ENCODE data around the gene COL11A1. TPM values are rescaled to one million over a fixed set of nuclear protein-coding genes. Genes with fewer than 3 reads are reported as not detected.

Gene COL11A1
- total and polyA plus RNA-seq, 2 donors (not counting 3 experiments of a cell fraction or from before 2014, with no cell fraction given), result not detected

DNA sequence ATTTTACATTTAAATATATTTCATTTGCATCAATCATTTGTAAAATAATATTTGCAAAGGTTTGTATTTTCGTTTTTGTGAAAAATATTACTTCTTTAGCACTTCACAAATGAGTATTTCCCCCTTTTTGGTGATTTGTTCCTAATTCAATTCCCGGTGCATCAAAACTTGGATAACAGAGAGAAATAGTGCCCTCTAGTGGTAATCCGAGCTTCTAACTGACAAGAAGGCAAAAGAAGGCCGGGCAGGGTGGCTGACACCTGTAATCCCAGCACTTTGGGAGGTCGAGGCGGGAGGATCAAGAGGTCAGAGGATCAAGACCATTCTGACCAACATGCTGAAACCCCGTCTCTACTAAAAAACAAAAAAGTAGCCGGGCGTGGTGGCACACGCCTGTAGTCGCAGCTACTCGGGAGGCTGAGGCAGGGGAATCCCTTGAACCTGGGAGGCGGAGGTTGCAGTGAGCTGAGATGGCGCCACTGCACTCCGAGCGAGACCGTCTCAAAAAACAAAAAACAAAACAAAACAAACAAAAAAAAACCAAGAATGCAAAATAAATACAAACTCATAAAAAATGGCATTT is 137.7 kb downstream of the COL11A1 start:
- H3K36me3 ChIP-seq (ENCODE audit: control insufficient read depth in 2 of 2, extremely low read depth in 1 of 2, insufficient read depth in 2 of 2, low read length in 2 of 2), result no peaks in the 10 kb centered on the region
- no peak overlapping the region for H3K4me2 ChIP-seq (ENCODE audit: insufficient read depth, low read length)
- DNase-seq (ENCODE audit: low read depth, low spot score) (peak; percentile 42), FAIRE-seq (peak; percentile 68)
- no peaks in the 10 kb centered on the region for H3K9me1 ChIP-seq (replicated peaks; ENCODE audit: control insufficient read depth, extremely low read depth, insufficient read depth, low read length)
- BruUV-seq (replicated peaks), result no TSS peak
- H4K20me1 ChIP-seq (replicated peaks; ENCODE audit: control insufficient read depth, extremely low read depth, insufficient read depth, low read length), result no peaks in the 10 kb centered on the region
- intact Hi-C loops (cut with micrococcal nuclease), result loop anchor here (1.0 to 5.0 kb wide), 3 partner anchors 1203 to 1450 kb away; no protein-coding TSS in a partner anchor
- TF ChIP-seq FOS (IDR thresholded peaks at IDR 0.05; ENCODE audit: borderline replicate concordance, insufficient read depth, low read length) (no peak), MYC (IDR thresholded peaks at IDR 0.05; ENCODE audit: low read depth, low read length) (no peak), POLR2AphosphoS5 (IDR thresholded peaks at IDR 0.05; ENCODE audit: insufficient read depth, low read depth, low read length) (no peak), GATA2 (IDR thresholded peaks at IDR 0.05; ENCODE audit: insufficient read depth, insufficient read length, low read depth, low read length) (no peak), POLR2A (IDR thresholded peaks at IDR 0.05; ENCODE audit: low read depth, low read length) (no peak)
- TF ChIP-seq, protein P1, sequence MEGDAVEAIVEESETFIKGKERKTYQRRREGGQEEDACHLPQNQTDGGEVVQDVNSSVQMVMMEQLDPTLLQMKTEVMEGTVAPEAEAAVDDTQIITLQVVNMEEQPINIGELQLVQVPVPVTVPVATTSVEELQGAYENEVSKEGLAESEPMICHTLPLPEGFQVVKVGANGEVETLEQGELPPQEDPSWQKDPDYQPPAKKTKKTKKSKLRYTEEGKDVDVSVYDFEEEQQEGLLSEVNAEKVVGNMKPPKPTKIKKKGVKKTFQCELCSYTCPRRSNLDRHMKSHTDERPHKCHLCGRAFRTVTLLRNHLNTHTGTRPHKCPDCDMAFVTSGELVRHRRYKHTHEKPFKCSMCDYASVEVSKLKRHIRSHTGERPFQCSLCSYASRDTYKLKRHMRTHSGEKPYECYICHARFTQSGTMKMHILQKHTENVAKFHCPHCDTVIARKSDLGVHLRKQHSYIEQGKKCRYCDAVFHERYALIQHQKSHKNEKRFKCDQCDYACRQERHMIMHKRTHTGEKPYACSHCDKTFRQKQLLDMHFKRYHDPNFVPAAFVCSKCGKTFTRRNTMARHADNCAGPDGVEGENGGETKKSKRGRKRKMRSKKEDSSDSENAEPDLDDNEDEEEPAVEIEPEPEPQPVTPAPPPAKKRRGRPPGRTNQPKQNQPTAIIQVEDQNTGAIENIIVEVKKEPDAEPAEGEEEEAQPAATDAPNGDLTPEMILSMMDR (IDR thresholded peaks at IDR 0.05; ENCODE audit: extremely low read depth in 1 of 2, insufficient read depth in 1 of 2, low read depth in 1 of 2, low read length in 2 of 2), result peak; percentile 57 to 61
- no peak overlapping the region for H2AFZ ChIP-seq (ENCODE audit: low read depth, low read length)
- H3K79me2 ChIP-seq (ENCODE audit: control insufficient read depth, insufficient read depth, low read length), result no peaks in the 10 kb centered on the region
- H3K27ac ChIP-seq (ENCODE audit: insufficient read depth, low read depth, low read length), result no peak overlapping the region
- no peak overlapping the region for H3K4me3 ChIP-seq (replicated peaks in 1 of 3; ENCODE audit: insufficient read depth in 1 of 3, low read depth in 1 of 3, low read length in 3 of 3)
- no peaks in the 10 kb centered on the region for H3K4me1 ChIP-seq (ENCODE audit: control insufficient read depth, extremely low read depth, insufficient read depth, low read length)
- dilution Hi-C loops (cut with MboI; ENCODE audit: extremely low pct_ligation_motif_present, low sequenced_read_pairs), result no loop called here
- ChIA-PET CTCF (interaction anchor here (0.5 to 3.2 kb wide), 47 partner anchors 9 to 1450 kb away, joined by 3 to 36 read pairs (median 4); partner anchors contain the start of gene RNPC3), POLR2A (no interaction called here)
- H3K27me3 ChIP-seq (ENCODE audit: control insufficient read depth in 2 of 2, insufficient read depth in 2 of 2, low read length in 2 of 2), result no peaks in the 10 kb centered on the region
- H3K9me3 ChIP-seq (replicated peaks; ENCODE audit: control insufficient read depth, insufficient read depth, low read length), result no peaks in the 10 kb centered on the region
- H3K9ac ChIP-seq (replicated peaks; ENCODE audit: extremely low read depth, insufficient read depth, low read length), result no peak overlapping the region
